Activated gamma-delta T cell treated with Interleukin-2 at 50 U/mL for 16 hours (primary cell): Measurements from ENCODE around the gene WNT7B.

Experiments
- DNase-seq: peaks from one replicate; pipeline ENCODE4 v3.0.0-alpha.2; 2020

Gene WNT7B

DNA sequence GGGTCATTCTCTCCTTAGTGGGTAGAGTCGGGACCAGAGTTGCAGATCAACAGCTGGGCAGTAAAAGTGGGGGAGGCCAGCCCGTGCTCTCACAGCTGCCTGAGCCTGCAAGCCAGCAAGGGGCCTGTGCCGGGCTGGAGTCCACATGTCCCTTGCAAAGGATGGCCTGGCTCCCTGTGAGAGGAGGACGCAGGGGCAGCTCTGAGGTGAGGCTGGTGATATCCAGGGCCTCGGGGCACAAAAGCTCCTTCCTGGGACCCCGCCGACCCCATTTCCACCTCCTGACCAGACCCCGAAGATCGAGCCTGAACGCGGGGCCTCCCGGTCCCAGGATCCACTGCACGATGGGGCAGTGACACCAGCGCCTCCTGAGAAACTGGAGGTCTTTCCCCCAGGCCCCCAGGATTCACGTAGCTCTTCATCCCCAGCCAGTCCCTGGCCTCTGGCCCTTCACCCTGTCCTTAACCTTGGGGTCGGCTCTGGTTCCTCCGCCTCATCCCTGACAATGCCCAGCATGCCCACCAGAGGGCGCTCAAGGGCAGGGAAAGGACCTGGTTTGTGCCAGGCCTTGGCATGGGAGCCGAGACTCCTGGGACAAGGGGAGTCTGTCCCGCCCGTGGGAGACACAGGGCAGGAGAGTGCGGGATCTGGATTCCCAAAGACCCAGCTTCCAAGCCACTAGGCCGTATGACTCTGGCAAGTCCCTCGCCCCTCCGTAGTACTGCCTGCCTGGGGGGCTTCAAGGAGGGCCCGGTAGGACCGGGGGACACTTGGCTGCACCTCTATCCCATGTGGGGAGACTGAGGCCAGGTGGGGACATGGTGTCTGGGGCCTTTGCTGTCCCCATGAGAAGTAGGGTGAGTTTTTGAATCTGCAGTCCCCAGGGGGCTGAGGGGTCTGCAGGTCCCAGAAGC, 17.8 kb upstream of the WNT7B start:
- peak; percentile 82 for DNase-seq

DNA sequence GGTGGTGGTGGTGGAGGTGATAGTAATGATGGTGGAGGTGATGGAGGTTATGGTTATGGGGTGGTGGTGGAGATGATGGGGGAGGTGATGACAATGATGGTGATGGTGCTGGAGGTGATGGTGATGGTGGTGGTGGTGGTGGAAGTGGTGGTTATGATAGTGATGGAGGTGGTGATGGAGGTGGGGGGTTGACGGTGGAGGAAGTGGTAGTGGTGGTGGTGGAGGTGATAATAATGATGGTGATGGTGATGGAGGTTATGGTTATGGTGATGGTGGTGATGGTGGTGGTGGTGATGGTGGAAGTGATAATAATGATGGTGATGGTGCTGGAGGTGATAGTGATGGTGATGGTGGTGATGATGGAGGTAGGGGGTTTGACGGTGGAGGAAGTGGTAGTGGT, 16.9 kb upstream of the WNT7B start:
- no peak for DNase-seq

DNA sequence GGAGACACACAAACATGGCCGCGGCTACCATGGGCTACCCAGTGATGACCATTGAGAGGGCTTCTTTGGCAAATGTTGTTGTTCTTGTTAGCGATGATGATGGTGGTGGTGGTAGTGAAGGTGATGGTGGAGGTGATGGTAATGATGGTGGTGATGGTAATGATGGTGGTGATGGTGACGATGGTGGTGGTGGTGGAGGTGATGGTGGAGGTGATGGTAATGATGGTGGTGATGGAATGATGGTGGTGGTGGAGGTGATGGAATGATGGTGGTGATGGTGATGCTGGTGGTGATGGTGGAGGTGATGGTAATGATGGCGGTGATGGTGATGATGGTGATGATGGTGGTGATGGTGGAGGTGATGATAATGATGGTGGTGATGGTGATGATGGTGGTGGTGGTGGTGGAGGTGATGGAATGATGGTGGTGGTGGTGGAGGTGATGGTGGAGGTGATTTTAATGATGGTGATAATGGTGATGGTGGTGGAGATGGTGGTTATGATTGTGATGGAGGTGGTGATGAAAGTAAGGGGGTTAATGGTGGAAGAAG, 16.3 kb upstream of the WNT7B start:
- DNase-seq = no peak

DNA sequence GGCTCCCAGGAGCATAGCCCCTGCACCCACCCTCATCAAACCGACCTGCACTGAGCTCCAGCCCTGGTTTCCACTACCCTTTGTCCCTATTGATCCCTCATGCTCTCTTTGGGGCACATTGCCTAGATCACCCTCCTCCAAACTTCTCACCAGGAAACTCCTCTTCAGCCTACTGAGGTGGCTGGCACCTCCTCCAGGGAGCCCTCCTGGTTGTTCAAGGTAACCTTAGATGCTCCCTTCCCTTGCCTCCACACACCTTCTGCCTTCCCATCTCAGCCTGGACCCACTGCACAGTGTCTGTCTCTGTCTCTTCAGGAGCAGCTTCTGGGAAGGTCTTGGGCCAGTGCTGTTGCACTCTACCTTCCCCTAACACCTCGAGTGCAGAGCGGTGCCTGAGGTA, 15.8 kb upstream of the WNT7B start:
- DNase-seq = no peak

- DNase-seq = no peak
These were observed 14.1 kb upstream of the WNT7B start for GRCh38 chr22:45991098-45991497.

DNA sequence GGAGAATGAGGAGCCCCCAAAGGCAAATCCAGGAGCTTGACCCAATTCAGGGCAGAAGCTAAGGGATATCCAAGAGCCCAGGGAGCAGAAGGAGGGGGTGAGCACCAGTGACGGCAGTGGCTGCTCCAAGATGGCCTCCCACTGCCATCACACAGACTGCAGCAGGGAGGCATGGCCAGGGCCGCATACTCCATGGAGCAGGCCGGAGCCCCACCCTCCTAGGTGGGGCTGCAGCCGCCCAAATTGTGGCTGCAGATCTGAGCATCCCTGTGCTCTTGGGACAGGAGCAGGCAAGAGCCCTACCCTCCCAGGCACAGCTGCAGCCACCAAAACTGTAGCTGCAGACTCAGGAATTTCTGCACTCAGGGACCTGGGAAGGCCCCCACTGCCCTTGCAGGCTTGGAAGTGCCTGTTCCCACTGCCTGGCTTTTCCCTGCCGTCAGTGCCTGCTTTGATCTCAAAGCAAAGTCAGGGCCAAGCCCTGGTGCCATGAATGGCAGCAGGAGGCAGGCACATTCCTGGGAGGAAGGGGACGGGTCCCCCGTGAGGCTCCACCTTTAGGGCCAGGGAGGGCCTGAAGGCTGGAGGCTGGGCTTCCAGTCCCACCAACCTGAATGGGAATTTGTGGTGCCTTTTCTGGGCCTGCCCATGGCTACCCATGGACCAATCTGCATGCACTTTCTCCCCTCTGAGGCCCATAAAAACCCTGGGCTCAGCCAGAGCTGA, 10.3 kb upstream of the WNT7B start:
- no peak for DNase-seq

- DNase-seq = no peak
These were observed 7.5 kb upstream of the WNT7B start for GRCh38 chr22:45984316-45984916.

DNA sequence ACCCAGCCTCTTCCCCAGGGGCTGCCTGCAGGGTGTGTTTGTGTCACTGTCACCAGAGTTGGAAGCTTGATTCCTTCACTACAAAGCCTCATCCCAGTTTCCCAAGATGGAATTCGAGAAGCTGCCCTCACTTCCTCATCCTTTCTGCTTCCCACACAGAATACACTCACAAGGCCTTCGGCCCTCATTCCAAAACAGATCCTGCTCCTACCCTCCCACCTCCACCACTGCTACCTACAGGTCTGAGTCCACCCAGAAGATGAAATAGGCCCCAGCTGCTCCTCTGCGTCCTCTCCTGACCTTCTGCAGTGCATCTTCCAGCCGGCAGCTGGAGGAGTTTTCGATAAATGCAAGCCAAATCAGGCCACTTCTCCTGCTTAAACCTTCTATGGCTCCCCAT, 6.8 kb upstream of the WNT7B start:
- DNase-seq = no peak

- no peak for DNase-seq
These were observed 3.8 kb upstream of the WNT7B start for GRCh38 chr22:45980761-45981160.

GRCh38 chr22:45980268-45980570, 3.3 kb upstream of the WNT7B start:
- no peak for DNase-seq

- no peak for DNase-seq
These were observed 1.3 kb upstream of the WNT7B start for GRCh38 chr22:45978275-45978713.

DNA sequence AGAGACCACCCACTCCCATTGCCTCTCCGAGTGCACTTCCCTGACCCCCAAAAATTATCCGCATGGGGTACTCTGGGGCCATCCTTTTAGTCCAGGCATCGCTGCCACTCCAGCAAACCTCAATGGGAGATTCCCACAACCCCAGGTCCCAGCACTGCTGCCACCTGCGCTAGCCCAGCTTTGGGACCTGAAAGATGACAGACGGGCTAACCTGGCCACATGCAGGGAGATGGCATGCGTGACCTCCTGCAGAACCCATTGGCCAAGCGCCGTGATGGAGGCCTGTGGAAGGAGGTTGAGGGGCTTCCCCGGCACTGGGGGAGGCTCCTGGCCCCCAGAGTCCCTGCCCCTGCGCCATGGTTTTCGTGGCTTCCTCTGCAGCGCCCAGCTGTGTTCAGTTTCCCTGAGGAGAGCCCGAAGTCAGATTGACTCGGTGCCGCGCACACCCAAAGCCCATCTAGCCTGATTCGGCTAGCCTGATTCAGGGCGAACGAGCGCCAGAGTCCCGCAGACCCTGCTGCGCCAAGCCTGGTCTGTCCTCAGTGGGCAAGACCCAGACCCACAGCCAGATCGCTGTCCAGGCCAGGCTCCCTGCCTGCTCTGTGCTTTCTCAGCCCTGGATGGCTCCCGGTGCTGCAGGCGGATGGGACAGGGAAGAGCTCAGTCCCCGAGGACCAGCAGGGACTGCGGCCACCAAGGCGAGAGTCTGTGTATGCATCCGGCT, 751 bp upstream of the WNT7B start:
- no peak for DNase-seq

DNA sequence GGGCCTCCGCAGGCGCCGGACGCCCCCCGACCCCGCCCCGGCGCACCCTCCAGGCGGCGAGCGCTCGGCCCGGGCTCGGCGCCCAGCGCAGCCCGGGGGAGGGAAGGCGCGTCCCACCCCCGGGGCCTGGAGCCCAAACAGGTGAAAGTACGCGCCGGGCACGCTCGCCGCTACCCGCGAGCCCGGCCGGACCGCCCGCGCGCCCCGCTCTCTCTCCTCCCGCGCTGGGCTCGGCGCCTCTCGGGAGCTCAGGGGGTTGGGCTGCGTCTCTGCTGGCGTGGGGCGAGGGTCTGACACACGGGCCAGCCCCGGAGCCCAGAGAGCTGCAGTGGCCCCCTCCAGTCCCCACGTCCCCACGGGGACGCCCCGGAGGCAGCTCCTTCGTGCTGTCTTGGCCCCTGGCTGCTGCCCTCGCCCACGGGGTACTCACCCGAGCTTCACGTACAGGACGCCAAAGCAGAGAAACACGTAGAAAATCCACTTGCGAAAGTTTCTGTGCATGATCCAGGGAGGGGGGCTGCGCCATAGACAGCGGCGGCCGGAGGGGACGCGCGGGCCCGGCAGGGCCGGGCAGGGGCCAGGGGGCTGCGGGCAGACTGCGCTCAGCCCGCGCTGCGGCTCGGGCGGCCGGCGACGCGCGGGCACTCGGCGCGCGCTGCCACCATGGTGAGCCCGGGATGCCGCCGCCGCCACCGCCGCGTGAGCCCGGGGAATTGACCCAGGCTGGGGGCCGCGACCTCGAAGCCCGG, 534 bp downstream of the WNT7B start:
- DNase-seq = no peak

GRCh38 chr22:45975164-45976161, 1.5 kb downstream of the WNT7B start:
- no peak for DNase-seq

DNA sequence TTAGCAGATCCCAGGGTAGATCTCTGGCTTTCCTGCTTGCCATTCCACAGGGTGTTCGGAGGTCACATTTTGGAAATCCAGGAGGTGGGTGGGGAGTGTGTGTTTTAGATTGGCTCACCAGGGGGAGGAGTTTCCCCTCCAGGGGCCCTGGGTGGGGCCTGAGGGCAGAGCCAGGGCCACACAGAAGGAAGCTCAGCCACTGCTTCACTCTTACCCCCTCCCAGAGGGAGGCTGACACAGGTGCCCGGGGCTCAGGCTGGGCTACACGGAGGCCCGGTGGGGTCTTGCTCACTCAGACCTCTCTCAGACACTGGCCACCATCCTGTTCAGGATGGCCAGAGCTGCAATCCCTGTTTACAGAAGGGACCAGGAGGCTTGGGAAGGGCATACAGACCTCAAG, 2.5 kb downstream of the WNT7B start:
- DNase-seq = no peak

DNA sequence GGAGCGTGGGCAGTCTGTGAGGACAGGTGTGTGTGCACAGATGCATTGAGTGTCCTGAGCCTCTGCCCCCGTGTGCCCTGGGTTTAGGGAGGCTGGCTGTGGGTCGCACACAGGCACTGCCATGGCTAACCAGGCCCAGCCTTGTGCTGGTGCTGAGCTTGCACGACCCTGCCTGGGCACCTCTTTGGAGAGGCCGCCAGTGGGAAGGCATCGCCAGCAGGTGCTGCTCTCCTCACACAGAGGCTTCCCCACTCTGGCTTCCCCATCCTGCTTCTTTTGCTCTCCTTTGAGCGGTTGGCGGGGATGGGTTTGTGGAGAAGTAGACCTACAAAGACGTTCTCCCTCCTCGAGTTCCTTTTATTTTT, 4.1 kb downstream of the WNT7B start:
- no peak for DNase-seq

GRCh38 chr22:45972091-45972888, 4.7 kb downstream of the WNT7B start:
- no peak for DNase-seq

DNA sequence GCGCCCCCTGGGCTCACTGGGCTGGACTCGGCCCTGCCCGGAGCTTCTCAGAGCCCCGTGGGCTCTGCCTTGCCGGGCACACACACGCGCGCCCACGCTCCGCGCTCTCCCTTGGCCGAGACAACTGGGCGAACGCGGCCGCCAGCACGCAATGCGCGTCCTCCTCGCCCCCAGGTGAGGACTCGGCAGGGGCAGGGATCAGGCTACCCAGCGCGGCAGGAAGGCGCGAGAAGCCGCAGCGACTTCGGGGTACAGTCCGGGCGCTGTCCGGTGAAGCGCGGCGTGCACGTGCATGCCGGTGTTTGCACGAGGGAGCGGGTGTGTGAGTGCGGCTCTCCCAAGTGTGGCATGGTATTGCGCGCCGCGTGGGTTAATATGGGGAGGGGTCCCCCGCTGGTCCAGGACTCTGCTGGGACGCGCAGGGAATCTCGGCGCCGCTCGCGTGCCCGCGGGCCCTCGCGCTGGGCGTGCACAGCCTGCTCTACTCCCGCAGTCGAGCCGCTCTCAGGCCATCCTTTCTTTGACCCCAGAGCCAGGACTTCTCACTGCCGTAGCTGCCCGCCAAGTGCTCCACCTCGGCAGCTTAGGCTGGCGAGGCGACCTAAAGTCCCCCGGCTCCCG, 5.4 kb downstream of the WNT7B start:
- no peak for DNase-seq

DNA sequence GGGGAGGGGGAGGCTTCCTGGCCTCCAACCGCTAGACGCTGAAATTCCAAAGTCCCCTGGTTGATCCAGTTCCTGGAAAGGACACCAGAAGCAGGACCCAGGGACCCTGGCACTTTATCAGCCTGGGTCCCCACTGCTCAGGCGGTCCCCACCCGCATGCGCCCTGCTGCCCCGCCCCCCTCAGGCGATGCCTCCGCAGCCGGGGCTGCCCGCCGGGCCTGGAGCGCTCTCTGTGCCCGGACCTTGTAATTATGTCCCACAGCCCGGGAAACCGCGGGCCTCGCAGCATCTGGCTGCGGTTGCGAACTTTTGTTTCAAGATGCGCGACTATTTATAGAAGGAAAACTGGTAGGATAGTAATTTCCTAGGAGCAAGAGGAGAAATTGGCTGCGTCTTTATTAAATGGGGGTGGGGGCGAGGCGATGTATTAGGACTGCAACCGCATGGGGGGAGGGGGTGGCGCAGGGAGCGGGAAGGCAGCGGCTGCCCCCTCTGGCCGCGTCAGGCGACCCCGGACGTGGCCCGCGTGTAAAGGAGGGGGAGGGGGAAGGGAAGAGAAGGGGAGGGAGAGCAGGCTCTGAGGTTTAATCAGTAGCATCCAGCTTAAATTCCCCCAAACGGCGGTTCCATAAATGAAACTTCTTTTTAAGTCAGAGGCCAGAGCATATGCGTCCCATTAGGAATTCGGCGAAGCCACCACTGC, 6.1 kb downstream of the WNT7B start:
- DNase-seq = no peak
